Measurements from ENCODE around the gene KCNH5.

Gene KCNH5

DNA sequence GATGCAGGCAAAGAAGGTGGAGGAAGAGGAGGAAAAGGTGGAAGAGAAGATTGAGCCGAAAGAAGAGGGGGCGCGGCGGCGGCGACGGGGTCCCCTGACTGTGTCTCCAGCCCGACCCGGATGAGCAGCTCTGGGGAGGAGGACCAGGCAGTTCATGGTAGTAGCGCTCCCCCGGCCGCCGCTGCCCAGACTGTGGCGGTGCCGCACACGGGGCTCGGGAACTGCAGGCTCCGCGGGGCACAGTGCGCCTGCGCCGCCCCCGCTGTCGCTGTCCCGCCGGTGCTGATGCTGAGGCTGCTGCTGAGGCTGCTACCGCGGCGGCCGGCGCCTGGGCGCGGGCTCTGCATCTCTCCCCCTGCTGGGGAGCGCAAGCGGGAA lies at the start of gene KCNH5:
KCNH5 (minus strand) TSS at position 225 of the 378 bp plus-strand sequence. CDS start 272 bp downstream, outside the sequence.
- no peak for DNase-seq (ENCODE audit: low read depth)

DNA sequence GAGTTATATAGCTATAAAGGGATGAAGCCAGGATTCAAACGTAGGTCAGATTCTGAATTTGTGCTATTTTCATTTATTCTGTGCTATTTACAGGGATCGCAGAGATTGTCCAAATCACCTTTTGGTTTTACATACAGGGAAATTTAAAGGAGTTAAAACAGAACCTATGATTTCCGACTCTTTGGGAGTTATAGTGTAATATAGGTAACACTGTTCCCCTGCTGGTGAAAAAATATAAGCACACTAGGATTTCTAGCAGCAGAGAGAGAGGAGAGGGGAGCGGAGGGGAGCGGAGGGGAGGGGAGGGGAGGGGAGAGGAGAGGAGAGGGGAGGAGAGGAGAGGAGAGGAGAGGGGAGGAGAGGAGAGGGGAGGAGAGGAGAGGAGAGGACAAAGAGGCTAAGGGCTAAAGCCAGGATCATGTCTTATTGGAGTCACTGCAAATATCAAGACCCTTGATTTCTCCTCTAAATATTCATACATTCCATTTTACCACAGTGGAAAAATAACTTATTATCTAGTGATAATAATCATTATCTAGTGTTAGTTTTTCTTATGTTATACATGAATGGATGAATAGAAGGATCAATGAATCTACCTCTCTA lies 46.2 kb upstream of the KCNH5 start:
- no peak for DNase-seq (ENCODE audit: low read depth)

DNA sequence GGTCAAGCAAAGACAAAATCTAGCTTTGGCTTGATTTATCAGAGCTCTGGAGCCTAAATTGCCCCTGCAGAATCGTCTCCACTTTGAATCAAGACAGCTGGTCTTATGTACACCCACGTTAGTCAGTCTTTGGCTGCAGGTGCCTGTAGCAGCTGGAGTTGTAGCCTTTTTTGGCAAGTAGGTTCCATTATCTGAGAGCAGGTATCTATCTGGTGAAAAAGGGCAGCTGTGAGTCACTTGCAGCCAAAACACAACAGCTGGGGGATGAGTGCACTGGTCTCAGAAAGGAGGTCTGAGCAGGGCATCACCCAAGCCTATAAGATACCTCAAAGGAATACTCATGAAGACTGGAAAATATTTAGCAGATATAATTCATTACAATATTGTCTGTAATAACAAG lies 43.6 kb upstream of the KCNH5 start:
- no peak for DNase-seq (ENCODE audit: low read depth)

DNA sequence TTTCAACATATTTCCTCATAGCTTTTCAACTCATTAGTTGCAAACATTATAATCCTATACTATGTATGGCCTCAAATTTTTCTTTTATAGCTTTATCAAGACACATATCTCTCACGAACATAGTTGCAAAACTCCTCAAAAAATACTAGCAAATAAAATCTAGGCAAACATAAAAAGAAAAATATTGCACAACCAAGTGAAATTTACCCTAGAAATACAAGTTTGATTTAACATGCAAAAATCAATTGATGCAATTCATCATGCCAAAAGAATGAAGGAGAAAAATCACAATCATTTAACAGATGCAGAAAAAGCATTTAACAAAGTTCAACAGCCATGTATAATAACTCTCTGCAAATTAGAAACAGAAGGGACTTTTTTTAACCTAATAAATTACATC lies 33.3 kb upstream of the KCNH5 start:
- no peak for DNase-seq (ENCODE audit: low read depth)

DNA sequence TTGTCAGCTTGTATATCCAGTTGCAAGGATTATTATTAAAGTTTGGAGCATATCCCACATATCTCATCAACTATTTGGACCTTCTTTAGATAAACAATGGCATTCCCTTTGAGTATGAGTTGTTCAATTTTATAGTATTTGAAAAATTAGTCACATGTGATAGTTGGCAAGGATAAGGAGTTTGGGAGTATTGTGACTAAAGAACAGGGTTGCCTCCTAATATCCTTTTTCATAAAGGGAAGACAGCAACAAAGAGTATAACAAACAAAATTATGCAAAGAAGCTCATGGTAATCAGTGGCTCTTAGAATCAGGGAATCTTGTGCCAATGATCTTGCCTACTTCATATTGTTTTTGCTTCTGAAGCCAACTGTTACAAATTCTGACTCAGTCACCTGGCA lies 31.2 kb upstream of the KCNH5 start:
- no peak for DNase-seq (ENCODE audit: low read depth)

GRCh38 chr14:63055631-63056030 lies 10.4 kb upstream of the KCNH5 start:
- DNase-seq (ENCODE audit: low read depth): no peak

DNA sequence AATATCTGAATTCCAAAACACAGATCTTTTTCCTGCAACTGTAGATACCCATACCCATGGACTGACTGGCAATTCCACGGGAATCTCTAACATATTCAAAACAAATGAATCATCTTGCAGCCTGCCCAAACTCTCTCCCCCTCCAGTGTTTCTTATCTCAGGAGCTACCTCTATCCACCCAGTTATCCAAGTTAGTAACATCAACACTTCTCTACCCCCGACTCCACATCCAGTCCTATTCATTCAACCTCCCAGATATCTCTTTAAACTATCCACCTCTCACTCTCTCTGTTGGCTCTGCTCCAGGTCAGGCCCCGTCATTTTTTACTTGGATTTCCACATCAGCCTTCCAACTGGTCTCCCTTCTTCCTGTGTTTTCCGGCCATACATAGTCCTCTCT lies 6.7 kb upstream of the KCNH5 start:
- no peak for DNase-seq (ENCODE audit: low read depth)

DNA sequence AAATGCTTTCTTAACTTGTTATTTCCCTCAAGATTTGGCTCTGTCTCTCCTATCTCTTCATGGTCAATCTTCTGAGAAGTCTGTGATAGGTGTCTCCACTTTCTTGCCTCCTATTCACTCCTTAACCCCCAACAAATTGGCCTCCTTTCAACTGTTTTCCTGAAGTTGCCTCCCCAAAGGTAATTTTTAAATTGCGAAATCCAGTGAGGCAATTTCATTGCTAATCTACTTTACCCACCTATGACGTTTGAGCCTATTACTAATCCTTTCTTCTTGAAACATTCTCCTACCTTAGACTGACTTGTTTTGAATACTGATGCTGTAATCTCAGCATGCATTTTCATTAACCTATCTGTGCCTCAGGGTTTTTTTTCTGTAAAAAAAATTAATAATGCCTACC lies 6.0 kb upstream of the KCNH5 start:
- no peak for DNase-seq (ENCODE audit: low read depth)

DNA sequence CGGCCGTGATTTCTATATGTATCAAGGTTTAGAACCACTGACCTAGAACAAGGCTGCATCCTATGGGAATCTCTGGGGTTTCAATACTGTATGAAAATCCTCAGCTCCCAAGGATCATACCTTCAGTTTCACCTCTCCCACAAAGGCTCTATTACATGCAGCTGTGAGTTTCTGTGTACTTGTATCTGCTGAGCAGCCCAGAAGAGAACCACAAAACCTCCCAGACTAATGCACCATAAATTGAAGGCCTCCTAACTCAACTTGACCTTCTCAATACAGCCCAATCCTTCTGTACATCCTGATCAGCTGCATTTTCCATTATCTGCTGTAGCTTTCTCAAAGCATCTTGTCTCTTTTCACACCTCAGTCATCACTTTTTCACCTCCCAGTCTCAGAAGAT lies 5.4 kb upstream of the KCNH5 start:
- no peak for DNase-seq (ENCODE audit: low read depth)

DNA sequence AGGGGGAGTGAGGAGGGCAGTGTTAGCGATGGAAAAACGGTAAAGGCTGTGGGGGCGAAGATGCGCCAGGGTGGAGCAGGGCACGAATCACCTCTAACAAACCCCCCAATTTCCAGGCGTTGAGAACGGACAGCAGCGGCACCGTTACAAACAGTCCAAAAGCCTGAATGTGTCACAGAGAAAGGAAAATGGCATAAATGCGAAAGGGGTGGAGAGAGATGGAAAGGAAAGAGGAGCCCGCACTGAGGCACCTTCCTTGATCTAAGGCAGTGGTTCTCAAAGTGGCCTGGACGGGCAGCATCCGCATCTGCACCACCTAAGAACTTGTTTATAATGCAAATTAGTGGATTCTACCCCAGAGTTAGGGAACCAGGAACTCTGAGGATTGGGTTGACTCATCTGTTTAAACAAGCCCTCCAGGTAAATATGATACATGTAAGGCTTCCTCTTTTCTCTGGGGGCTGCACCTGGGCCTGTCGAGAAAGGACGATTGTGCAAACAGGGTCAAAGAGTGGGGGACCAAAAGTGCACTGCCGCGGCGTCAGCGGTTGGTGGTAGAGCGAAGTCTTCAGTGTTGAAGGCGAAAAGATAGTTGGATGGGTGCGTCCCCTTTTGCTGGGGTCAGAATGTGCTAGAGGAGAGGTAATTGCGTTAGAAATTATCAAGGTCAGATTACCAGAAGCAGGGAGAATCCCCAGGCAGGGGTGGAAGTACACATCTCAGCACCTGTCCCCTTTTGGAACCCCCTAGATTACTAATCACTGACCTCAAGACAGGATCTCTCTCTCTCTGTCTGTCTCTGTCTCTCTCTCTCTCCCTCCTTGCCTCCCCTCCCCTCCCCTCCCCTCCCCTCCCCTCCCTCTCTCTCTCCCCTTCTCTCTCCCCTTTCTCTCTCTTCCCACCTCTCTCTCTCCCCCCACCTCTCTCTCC lies 1.3 kb upstream of the KCNH5 start:
- no peak for DNase-seq (ENCODE audit: low read depth)

- DNase-seq (ENCODE audit: low read depth): no peak
Measured at GRCh38 chr14:63045612-63046320, 508 bp upstream of the KCNH5 start.

GRCh38 chr14:63039866-63040265 lies 5.4 kb downstream of the KCNH5 start:
- DNase-seq (ENCODE audit: low read depth): no peak

DNA sequence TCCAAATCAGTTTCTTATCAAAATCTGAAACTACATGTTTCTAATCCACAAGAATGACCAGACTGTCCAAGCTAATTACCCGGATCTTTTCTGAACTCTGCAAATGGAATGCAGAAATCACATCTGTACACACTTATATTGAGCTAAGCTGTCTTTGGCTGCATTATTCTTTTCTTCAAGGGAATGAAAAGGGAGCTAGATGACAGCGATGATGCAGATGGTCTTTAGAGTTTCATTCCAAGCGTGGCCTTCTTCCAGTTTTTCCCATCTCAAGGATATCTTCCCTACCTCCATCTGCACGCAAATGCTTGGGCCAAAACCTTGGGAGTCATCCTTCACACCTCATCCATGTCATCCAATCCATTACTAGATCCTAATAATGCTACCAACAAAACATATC lies 12.6 kb downstream of the KCNH5 start:
- no peak for DNase-seq (ENCODE audit: low read depth)

GRCh38 chr14:63032076-63032475 lies 13.2 kb downstream of the KCNH5 start:
- no peak for DNase-seq (ENCODE audit: low read depth)

- DNase-seq (ENCODE audit: low read depth): no peak
Measured at GRCh38 chr14:63030113-63030512, 15.1 kb downstream of the KCNH5 start.

DNA sequence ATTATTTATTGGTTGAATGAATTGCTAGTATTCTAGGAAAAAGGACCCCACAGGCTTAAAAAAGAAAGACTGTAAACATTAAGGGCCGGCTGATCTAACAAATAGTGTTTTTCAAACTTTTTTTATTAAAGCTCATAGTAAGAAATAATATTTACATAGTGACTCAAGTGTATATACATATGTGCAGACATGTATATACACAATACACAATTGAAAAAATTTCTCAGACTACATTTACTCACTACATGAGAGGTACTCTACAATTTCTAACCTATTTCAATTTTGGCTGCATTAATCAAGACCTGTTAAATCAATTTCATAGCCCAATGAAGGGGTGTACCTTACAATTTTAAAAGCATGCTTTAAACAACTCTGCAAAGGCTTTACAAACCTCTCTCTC lies 17.5 kb downstream of the KCNH5 start:
- DNase-seq (ENCODE audit: low read depth): no peak

DNA sequence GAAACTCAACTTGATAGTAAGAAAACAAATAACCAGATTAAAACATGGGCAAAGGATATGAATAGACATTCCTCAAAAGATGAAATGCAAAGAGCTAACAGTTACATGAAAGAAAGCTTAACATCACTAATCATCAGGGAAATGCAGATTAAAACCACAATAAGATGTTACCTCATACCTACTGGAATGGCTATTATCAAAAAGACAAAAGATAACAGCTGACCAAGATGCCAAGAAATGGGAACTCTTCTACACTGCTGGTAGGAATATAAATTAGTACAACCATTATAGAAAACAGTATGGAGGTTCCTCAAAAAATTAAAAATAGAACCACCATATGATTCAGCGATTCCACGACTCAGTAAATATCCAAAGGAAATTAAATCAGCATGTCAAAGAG lies 18.8 kb downstream of the KCNH5 start:
- no peak for DNase-seq (ENCODE audit: low read depth)

DNA sequence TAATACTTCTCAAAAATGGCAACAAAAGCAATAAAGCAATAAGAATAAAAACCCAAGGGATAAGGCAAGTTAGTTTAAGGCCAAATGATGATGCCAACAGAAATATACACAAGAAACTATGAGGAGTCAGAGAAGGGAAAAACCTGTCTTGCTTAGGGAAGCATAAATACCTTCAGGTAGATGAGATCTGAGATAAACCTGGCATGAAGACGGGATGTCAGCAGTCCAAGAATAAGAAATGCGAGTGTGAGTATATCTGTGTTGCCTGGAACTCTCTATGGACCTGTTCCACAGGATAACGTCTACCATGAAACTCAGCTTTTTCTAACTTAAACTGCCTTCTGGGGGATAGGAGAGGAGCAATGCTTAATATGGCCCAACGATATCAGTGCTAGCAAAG lies 30.6 kb downstream of the KCNH5 start:
- no peak for DNase-seq (ENCODE audit: low read depth)

- no peak for DNase-seq (ENCODE audit: low read depth)
Measured at GRCh38 chr14:63012171-63012570, 33.1 kb downstream of the KCNH5 start.

DNA sequence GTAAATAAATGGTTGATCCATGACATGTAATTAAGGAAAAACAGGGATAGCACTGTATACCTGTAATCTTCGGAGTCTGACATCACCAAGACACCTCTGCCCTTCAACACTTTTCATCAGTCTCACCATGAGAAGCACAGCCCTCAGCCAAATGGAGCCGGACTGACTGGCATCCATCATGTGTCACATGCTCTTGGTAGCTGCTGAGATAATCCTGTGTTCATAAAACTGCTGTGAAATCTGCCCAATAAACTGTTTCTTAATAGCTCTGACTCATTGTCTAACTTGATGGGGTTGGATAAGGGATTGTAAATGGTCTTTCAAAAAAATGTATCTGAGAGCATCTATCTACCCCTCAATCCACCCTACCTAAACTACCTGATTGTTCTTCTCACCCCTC lies 33.6 kb downstream of the KCNH5 start:
- DNase-seq (ENCODE audit: low read depth): no peak

- no peak for DNase-seq (ENCODE audit: low read depth)
Measured at GRCh38 chr14:63009495-63009894, 35.8 kb downstream of the KCNH5 start.

DNA sequence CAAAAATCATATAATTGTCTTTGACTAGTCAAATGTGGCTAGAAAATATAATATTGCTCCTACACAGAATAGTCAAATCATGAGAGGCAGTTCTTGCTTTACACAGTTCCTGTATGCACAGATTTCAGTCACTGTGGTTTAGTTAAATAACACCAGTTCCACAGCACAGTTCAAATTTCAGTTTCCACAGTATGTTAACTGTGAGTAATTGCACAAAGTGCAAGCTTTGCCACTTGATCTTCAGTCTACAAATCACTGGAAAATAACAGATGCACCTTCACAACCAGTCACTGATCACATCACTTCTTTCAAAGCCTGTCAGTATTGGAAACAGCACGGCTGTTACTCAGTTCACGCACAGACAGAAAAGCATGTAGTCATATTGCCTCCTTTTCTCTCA lies 38.7 kb downstream of the KCNH5 start:
- no peak for DNase-seq (ENCODE audit: low read depth)

- no peak for DNase-seq (ENCODE audit: low read depth)
Measured at GRCh38 chr14:62994096-62994495, 51.2 kb downstream of the KCNH5 start.

Data from stimulated activated CD8-positive, alpha-beta memory T cell treated with anti-CD3 and anti-CD28 coated beads, Interleukin-4, amount 100 ng/mL, for 24 hours (primary cell).